ENCODE measurements around the gene IL18RAP. TPM values are rescaled to one million over a fixed set of nuclear protein-coding genes. Genes with fewer than 3 reads are reported as not detected.

IL18RAP gene
- total RNA-seq, 1 experiment from 2014 or later = not detected

DNA sequence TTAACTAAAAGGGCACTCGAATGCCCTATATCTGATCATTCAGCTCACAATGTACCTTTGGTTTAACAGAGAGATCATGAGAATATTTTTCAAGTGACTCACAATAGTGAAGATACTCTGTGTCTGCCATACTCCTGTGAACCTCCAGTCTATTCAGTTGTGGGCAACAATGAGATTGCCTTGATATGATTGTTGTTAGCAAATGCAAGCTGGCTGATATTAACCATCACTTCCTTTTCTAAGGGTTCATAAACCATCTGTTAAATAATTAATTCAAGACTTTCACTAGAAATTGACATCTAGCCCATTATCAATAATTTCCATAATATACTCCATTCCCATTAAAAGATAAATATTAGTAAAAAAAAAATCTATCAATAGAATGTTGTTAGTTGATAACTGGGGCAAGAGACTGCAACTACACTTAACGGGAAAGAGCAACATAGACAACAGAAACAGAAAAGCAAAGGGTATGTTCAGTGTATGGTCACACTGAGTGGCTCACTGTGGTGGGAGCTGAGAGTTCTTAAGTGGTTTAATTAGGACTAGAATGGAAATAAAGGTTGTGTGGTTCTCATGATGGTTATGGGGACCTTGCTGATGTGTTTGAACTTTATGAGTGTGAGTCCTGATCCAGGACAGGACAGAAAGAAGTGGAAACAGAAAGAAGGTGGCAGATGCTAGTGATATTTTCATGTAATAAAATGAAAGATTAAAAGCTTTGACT is 11.9 kb downstream of the IL18RAP start:
- Histone ChIP-seq H3K9me3 (replicated peaks) (no peaks in the 10 kb centered on the region), H3K4me3 (no peak overlapping the region), H3K27me3 (no peaks in the 10 kb centered on the region), H3K4me1 (no peaks in the 10 kb centered on the region), H3K27ac (no peak overlapping the region), H3K36me3 (no peaks in the 10 kb centered on the region)
- no peak for DNase-seq

DNA sequence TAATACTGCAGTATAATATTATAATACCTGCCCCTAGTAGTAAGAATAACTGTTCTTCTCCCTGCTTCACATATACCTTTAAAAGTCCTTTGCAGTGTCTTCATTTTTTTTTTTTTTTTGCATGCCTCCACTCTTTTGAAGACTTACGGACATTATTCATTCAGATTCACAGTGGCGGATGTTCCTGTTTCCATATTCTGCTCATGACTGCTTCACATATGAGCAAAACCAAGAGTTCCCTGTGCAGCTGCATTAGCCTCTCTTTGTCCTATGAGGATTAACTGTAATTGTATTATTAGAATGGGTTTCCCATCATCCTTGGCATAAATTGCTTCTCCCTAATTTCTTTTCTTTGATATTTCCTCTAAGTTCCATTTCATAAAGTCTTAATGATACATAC is 12.8 kb downstream of the IL18RAP start:
- no peak overlapping the region for H3K4me3 ChIP-seq
- H3K36me3 ChIP-seq = no peaks in the 10 kb centered on the region
- H3K9me3 ChIP-seq (replicated peaks) = no peaks in the 10 kb centered on the region
- DNase-seq = no peak
- no peaks in the 10 kb centered on the region for H3K4me1 ChIP-seq
- no peaks in the 10 kb centered on the region for H3K27me3 ChIP-seq
- H3K27ac ChIP-seq = no peak overlapping the region

DNA sequence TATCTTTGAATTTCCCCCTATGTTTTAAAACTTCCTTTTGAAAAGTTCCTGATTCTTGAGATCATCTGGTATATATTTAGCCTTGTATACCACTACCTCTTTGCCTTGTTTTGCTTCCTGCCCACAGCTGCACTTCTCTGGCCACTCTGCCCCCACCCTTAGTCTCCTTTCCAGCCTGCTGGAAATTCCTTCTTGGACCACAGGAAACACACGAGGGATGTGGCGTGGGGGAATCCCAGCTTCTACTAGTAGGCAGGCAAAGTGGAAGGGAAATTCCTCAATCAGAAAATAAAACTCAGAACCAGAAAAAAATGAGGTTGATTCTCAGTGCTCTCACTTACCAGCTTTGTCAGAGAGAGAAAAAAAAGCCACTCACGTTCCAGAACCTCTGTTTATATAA is 13.4 kb downstream of the IL18RAP start:
- DNase-seq = no peak

DNA sequence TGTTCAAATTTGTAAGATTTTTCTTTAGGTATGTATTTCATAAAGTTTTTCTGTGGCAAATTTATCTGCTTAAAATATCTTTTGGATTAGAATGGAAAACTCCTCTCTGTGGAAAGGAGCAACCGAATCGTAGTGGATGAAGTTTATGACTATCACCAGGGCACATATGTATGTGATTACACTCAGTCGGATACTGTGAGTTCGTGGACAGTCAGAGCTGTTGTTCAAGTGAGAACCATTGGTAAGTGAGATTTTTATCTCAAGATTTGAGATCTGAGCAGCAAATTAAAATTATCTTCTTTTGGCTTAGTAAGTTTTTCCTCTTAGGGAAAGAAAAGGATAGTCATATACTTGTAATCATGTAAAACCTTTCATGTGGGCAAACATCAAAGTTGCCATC is 14.2 kb downstream of the IL18RAP start:
- Histone ChIP-seq H3K27ac (no peak overlapping the region), H3K27me3 (no peaks in the 10 kb centered on the region), H3K4me3 (no peak overlapping the region), H3K4me1 (no peaks in the 10 kb centered on the region), H3K9me3 (replicated peaks) (no peaks in the 10 kb centered on the region), H3K36me3 (no peaks in the 10 kb centered on the region)
- no peak for DNase-seq

More for the DNA sequence above, 13.4 kb downstream of the IL18RAP start:
- Histone ChIP-seq H3K4me3 (no peak overlapping the region), H3K27me3 (no peaks in the 10 kb centered on the region), H3K4me1 (no peaks in the 10 kb centered on the region), H3K27ac (no peak overlapping the region), H3K36me3 (no peaks in the 10 kb centered on the region), H3K9me3 (replicated peaks) (no peaks in the 10 kb centered on the region)

DNA sequence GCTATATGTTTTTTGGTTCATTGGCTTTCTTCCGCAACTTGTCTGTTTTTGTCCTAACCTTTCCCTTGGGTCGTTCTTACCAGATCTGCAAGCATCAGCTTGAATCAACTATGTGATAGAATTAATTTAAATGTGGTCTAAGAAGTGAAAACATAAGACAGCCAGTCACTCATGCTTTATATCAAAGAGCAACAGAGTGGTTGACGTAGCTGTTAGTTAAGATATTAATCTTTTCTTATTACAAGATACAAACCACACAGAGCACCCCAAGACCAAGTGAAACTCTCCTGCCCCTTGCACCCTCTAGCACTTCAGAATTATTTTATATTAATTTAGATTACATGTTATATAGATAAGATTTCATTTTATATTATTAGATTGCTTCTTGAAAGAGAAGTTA is 15.2 kb downstream of the IL18RAP start:
- Histone ChIP-seq H3K27ac (no peak overlapping the region), H3K9me3 (replicated peaks) (no peaks in the 10 kb centered on the region), H3K4me3 (no peak overlapping the region), H3K4me1 (no peaks in the 10 kb centered on the region), H3K27me3 (no peaks in the 10 kb centered on the region), H3K36me3 (no peaks in the 10 kb centered on the region)
- DNase-seq = no peak

DNA sequence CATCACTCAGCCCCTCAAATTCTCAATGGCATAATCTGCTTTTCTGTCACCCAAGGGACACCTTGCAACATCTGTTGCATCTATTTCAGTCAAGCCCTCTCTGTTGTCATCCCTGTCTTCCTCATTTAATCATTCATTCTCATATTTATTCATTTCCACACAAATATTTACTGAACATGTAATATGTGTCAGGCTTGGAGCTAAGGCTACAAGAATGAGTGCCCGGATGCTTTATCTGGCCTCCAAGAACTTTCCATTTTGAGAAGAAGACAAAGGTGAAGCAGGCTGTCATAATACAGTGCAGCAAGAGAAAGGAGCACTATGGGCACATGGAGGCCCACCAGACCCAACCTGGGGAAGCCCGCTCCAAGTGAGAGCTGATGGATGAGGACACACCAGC is 15.6 kb downstream of the IL18RAP start:
- DNase-seq = no peak
- H3K27ac ChIP-seq = no peak overlapping the region
- H3K4me1 ChIP-seq = no peaks in the 10 kb centered on the region
- H3K27me3 ChIP-seq = no peaks in the 10 kb centered on the region
- H3K4me3 ChIP-seq = no peak overlapping the region
- H3K36me3 ChIP-seq = no peaks in the 10 kb centered on the region
- H3K9me3 ChIP-seq (replicated peaks) = no peaks in the 10 kb centered on the region

DNA sequence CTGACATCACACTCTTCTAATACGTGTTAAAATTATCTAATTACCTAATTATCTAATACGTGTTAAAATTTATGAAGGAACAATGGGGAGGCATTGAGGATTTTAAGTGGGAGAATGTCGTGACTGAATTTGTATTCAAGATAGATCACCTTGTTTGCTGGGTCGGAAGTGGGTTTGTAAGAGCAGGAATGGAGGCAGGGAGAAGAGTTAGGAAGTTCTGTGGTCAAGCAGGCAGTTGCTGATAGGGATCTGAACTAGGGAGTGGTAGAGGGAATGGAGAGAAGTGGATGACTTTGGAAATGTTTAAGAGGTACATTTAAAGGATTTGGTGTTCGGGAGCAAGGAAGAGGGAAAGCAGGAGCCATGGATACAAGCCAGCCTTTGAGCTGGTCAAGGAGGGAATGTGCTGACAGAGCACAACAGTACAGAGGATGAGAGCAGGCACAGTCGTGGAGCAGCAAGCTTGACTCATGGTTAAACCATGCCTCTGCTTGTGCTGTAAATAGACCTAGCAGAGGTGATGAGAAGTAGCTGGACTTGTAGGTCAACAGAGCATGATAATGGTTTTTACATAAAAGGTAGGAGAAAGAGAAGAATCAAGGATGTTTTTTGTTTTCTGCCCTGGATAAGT is 16.2 kb downstream of the IL18RAP start:
- Histone ChIP-seq H3K27ac (no peak overlapping the region), H3K4me3 (no peak overlapping the region), H3K4me1 (no peaks in the 10 kb centered on the region), H3K36me3 (no peaks in the 10 kb centered on the region), H3K9me3 (replicated peaks) (no peaks in the 10 kb centered on the region), H3K27me3 (no peaks in the 10 kb centered on the region)
- no peak for DNase-seq

DNA sequence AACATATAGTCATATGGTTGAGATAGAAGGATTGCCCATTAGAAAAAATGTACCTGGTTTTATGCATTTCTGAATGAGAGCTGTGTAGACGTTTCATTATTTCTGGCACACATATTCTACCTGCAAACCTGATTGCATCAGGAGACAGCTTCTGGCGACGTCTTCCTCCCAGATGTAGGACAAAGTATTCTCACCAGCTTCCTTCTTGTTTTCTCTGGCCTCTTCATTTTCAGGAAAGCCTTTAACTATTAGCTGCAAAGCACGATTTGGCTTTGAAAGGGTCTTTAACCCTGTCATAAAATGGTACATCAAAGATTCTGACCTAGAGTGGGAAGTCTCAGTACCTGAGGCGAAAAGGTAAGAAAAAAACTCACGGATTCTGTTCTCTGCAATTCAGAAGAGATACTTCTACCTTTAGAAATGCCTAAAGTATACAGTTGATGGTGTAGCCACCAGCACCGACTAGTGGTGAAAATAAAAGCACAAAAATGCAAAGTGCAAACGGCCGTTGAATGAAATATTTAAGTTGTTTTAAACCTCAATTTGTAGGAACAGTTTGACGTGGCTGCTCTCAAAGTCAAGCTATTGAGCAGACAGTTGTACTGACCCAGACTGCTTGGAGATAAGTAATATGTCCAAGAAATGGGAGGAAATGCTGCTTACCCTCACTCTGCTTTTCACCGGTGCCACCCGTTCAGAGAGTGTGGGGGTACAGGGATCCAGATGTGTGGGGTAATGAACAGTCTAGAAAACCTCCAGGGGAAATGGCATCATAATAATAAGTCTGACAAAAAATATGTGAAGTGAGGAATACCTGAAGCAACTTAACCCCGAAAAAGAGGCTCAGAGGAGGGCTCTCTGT is 20.2 kb downstream of the IL18RAP start:
- DNase-seq = peak in 1 of 2 experiments; percentile 22
- H3K36me3 ChIP-seq = no peaks in the 10 kb centered on the region
- H3K9me3 ChIP-seq (replicated peaks) = no peaks in the 10 kb centered on the region
- H3K27me3 ChIP-seq = no peaks in the 10 kb centered on the region
- no peak overlapping the region for H3K27ac ChIP-seq
- H3K4me1 ChIP-seq = no peaks in the 10 kb centered on the region
- no peak overlapping the region for H3K4me3 ChIP-seq

DNA sequence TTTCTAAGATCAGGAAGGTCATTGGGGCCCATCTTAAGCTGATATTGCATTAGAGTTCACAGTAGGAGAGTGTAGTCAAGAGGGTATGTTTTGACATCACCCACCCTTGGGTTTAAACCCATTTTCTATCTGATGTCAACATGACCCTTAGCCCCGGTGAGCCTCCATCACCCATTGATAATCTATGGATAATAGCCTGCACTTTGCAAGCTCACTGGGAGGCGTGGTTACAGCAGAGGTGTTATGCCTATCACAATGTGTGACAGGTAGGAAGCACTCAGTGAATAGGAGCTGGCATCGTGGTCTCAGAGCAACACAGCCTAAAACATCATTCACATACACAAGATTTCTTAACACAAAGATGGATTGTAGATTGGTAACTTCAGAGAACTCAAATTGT is 21.3 kb downstream of the IL18RAP start:
- DNase-seq = no peak
- H3K4me1 ChIP-seq = no peaks in the 10 kb centered on the region
- no peak overlapping the region for H3K27ac ChIP-seq
- H3K27me3 ChIP-seq = no peaks in the 10 kb centered on the region
- no peaks in the 10 kb centered on the region for H3K9me3 ChIP-seq (replicated peaks)
- H3K4me3 ChIP-seq = no peak overlapping the region
- H3K36me3 ChIP-seq = no peaks in the 10 kb centered on the region

DNA sequence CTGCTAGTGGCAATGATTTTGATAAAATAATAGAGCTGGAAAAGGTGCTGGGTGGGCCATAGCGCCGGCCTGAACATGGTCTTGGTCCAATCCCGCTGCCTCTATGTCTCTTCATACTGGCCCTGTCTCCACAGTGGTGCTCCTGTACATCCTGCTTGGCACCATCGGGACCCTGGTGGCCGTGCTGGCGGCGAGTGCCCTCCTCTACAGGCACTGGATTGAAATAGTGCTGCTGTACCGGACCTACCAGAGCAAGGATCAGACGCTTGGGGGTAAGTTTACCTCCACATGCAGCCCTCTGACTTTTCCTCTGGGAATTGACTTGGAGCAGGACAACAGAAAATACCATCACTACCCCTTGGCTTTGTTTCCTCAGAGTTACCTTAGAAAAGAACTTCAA is 24.0 kb downstream of the IL18RAP start:
- Histone ChIP-seq H3K4me3 (no peak overlapping the region), H3K36me3 (no peaks in the 10 kb centered on the region), H3K4me1 (no peaks in the 10 kb centered on the region), H3K27me3 (no peaks in the 10 kb centered on the region), H3K9me3 (replicated peaks) (no peaks in the 10 kb centered on the region), H3K27ac (no peak overlapping the region)
- no peak for DNase-seq

DNA sequence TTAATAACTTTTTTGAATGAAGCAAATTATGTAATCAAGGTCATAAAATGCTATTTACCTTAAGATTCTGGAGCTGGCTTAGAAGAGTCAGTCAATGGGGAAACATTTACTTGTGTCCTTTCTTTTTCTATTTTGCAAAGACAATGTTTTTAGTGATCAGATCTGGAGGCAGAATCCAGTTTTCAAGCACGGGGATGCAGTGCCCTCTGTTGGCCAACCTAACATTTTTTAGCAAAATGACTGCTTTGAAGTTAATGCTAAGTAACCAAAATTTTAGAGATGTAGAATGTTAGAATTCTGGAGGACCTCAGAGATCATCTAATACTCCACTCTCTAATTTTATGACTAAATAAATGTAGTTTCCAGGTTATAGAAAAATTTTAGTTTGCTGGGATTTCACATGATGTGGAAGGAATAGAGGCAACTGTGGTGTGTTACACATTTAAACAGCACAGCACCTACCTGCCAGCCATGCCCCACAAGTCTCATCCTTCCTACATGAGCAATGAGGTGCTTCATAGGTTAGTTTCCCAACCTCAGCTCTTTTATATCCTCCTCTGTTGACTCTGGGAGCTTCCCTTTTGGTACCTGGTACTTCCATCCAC is 26.5 kb downstream of the IL18RAP start:
- DNase-seq = peak; percentile 9 to 56
- Histone ChIP-seq H3K4me3 (no peak overlapping the region), H3K9me3 (replicated peaks) (no peaks in the 10 kb centered on the region), H3K36me3 (no peaks in the 10 kb centered on the region), H3K27me3 (peaks cover 3% of the 10 kb centered on the region; the same call in 1 of the 2 replicates), H3K4me1 (no peaks in the 10 kb centered on the region), H3K27ac (no peak overlapping the region)

DNA sequence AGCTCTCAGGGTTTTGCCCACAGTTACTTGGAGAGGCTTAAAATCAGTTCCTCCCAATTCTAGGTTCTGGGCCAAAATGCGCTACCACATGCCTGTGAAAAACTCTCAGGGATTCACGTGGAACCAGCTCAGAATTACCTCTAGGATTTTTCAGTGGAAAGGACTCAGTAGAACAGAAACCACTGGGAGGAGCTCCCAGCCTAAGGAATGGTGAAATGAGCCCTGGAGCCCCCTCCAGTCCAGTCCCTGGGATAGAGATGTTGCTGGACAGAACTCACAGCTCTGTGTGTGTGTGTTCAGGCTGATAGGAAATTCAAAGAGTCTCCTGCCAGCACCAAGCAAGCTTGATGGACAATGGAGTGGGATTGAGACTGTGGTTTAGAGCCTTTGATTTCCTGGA is 29.0 kb downstream of the IL18RAP start:
- Histone ChIP-seq H3K9me3 (replicated peaks) (no peaks in the 10 kb centered on the region), H3K4me3 (no peak overlapping the region), H3K36me3 (no peaks in the 10 kb centered on the region), H3K27me3 (peaks cover 3% of the 10 kb centered on the region; the same call in 1 of the 2 replicates), H3K27ac (no peak overlapping the region), H3K4me1 (no peaks in the 10 kb centered on the region)
- peak in 1 of 2 experiments; percentile 2 for DNase-seq

DNA sequence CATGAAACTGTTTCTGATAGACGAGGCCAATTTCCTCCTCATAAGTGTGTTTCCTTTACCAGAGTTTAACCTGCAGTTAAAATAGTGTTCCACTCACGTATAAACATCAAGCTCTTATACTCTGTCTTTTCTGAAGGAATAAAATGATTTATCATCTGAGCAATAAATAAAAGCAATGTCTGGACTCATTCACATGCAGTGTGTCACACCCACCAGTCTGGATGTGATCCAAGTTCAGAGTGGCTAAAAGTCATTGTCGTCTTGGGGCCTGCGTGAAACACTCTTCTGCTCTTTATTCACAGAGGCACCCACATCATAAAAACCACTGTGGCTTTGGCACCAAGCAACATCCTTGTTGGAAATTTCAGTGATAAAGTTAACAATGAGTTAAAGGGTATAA is 30.5 kb downstream of the IL18RAP start:
- Histone ChIP-seq H3K27ac (no peak overlapping the region), H3K4me3 (no peak overlapping the region), H3K9me3 (replicated peaks) (no peaks in the 10 kb centered on the region), H3K36me3 (no peaks in the 10 kb centered on the region), H3K4me1 (no peaks in the 10 kb centered on the region), H3K27me3 (peaks cover 3% of the 10 kb centered on the region; the same call in 1 of the 2 replicates)
- DNase-seq = no peak

DNA sequence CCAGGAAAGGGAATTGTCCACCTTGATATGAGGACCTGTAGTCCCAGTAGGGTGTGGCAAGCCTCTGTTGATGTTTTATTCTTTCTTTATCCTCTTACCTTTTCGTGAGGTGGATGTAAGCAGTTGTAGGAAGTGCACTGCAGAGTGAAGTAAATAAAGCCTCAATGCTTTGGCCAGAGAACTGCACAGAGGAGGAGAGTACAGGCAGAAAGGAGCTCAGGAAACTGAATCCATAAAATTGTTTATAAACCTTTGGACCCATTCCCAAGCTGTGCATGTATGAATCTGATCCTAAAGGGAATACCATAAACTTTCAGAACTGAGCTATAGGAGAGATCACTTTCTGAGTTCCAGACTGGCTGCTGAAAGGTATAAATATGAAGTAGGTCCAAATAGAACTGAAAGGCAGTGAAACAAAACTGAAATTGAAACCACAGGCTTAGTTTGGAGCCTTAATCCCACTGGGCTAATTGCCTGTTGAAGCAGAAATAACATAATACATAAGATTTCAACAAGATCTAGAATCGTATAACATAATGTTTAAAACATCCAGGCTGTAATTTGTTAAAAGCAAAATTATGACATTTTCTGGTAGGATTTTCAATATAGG is 32.2 kb downstream of the IL18RAP start:
- Histone ChIP-seq H3K4me1 (no peaks in the 10 kb centered on the region), H3K4me3 (no peak overlapping the region), H3K36me3 (no peaks in the 10 kb centered on the region), H3K27me3 (peaks cover 3% of the 10 kb centered on the region; the same call in 1 of the 2 replicates), H3K27ac (no peak overlapping the region), H3K9me3 (replicated peaks) (no peaks in the 10 kb centered on the region)
- DNase-seq = no peak

Measured in SJCRH30 (cell line).